GM12878 (cell line): ENCODE data around the gene APELA. TPM values are rescaled to one million over a fixed set of nuclear protein-coding genes. Genes with fewer than 3 reads are reported as not detected.

ENCODE experiments used
- ATAC-seq: fragments of 200-7000 bp; cut with Tn5 transposase; 3 replicates; pipeline ENCODE4 v1.9.1; 2020; ENCODE audit warnings: mild to moderate bottlenecking, moderate library complexity
- BruUV-seq: library from RNA; stranded (reverse); fragments of 400-500 nt; replicated peaks from 2 replicates; lab custom pipeline; 2021; lab: Mats Ljungman, UMichigan
- CTCF ChIA-PET: fragments of 300-600 bp; sonication (Branson Sonifier 250); formaldehyde crosslinking; extraction: SDS; loops from one replicate; lab custom pipeline; 2021; ENCODE audit warnings: inconsistent platforms; lab: Yijun Ruan, JAX
- POLR2A ChIA-PET: fragments of 350-600 bp; formaldehyde crosslinking; extraction: SDS; loops from one replicate; lab custom pipeline; 2021; ENCODE audit warnings: inconsistent platforms; lab: Charles Lee
- RAD21 ChIA-PET: fragments of 300-600 bp; sonication (Branson Sonifier 250); formaldehyde crosslinking; loops from one replicate; lab custom pipeline; 2023; ENCODE audit warnings: antibody characterized with exemption; ENCODE audit not compliant: unreplicated experiment; lab: Charles Lee
- SMC1A ChIA-PET: fragments of 300-600 bp; sonication (Branson Sonifier 250); formaldehyde crosslinking; loops from one replicate; lab custom pipeline; 2023; ENCODE audit not compliant: unreplicated experiment, uncharacterized antibody; lab: Charles Lee
- DNase-seq: peaks from one replicate; pipeline ENCODE4 v3.0.0-alpha.2; 2011; ENCODE audit warnings: low read depth, low spot score
- FAIRE-seq: peaks from 3 replicates; lab custom pipeline; 2011; peaks lifted over from hg19 to GRCh38; lab: Jason Lieb, UNC
- H2AFZ ChIP-seq: 2 replicates; pipeline ENCODE4 v1.6.0; 2011; ENCODE audit warnings: low read depth, low read length, control low read depth; ENCODE audit not compliant: control insufficient read depth
- H3K27ac ChIP-seq: 2 replicates; pipeline ENCODE4 v1.5.1; 2011; ENCODE audit warnings: control low read depth; ENCODE audit not compliant: control insufficient read depth, insufficient read depth
- H3K27me3 ChIP-seq, 2 experiments: replicated peaks in 1 of 2; 2 replicates each; pipeline versions ENCODE4 v1.6.0 to v1.6.1; 2011; ENCODE audit warnings: low read length in 1 of 2; ENCODE audit not compliant: control insufficient read depth in 2 of 2, insufficient read depth in 2 of 2
- H3K36me3 ChIP-seq, 2 experiments: 2 replicates each; pipeline ENCODE4 v1.5.1; 2011; ENCODE audit warnings: low read length in 1 of 2; ENCODE audit not compliant: control insufficient read depth in 2 of 2, insufficient read depth in 2 of 2
- H3K4me1 ChIP-seq: 2 replicates; pipeline ENCODE4 v1.6.1; 2011; ENCODE audit warnings: mild to moderate bottlenecking, low read length, moderate library complexity, mixed read lengths; ENCODE audit not compliant: control insufficient read depth, insufficient read depth
- H3K4me2 ChIP-seq: 2 replicates; pipeline ENCODE4 v1.6.0; 2011; ENCODE audit warnings: control low read depth; ENCODE audit not compliant: control insufficient read depth, insufficient read depth
- H3K4me3 ChIP-seq: fragments of 200-600 bp; sonication (generic); 2 replicates; pipeline ENCODE4 v1.5.1; 2016
- H3K79me2 ChIP-seq: 2 replicates; pipeline ENCODE4 v1.6.0; 2011; ENCODE audit warnings: low read length; ENCODE audit not compliant: control insufficient read depth, insufficient read depth
- H3K9ac ChIP-seq: 2 replicates; pipeline ENCODE4 v1.8.0; 2011; ENCODE audit warnings: low read length, control low read depth, mixed read lengths; ENCODE audit not compliant: control insufficient read depth, insufficient read depth
- H3K9me3 ChIP-seq: replicated peaks from 3 replicates; pipeline ENCODE4 v1.5.1; 2011; ENCODE audit warnings: mild to moderate bottlenecking, low read length; ENCODE audit not compliant: control insufficient read depth, insufficient read depth
- H4K20me1 ChIP-seq: 2 replicates; pipeline ENCODE4 v1.6.0; 2011; ENCODE audit not compliant: control insufficient read depth, insufficient read depth
- JUNB ChIP-seq: IDR thresholded peaks from 2 replicates; pipeline ENCODE4 v1.6.1; 2016; ENCODE audit warnings: antibody characterized with exemption, mild to moderate bottlenecking
- MYB ChIP-seq: fragments of 150-350 bp; IDR thresholded peaks from 2 replicates; pipeline ENCODE4 v1.6.1; 2014; ENCODE audit warnings: mild to moderate bottlenecking, low read depth, low read length, borderline replicate concordance
- NFYB ChIP-seq: IDR thresholded peaks from 2 replicates; pipeline ENCODE4 v1.6.1; 2011; ENCODE audit warnings: low read depth, mild to moderate bottlenecking, low read length, improper control_type of control experiment, moderate library complexity; ENCODE audit not compliant: insufficient read depth
- PML ChIP-seq: IDR thresholded peaks from 2 replicates; pipeline ENCODE4 v1.6.1; 2012; ENCODE audit warnings: low read length, inconsistent platforms
- RUNX3 ChIP-seq: IDR thresholded peaks from 2 replicates; pipeline ENCODE4 v1.6.1; 2012; ENCODE audit warnings: low read length, inconsistent platforms
- SMAD5 ChIP-seq: IDR thresholded peaks from 2 replicates; pipeline ENCODE4 v1.6.1; 2016; ENCODE audit warnings: antibody characterized with exemption, low read depth
- SP1 ChIP-seq: IDR thresholded peaks from one replicate; pipeline ENCODE4 v1.6.1; 2011; ENCODE audit warnings: low read depth, low read length
- TCF7 ChIP-seq: IDR thresholded peaks from 2 replicates; pipeline ENCODE4 v1.6.1; 2014; ENCODE audit warnings: antibody characterized with exemption, borderline replicate concordance
- WGBS: methylation state at CpG from one replicate; pipeline ENCODE4 v1.1.6; 2016; ENCODE audit warnings: low lambda C conversion rate; ENCODE audit not compliant: insufficient replicate concordance, insufficient coverage; ENCODE audit errors: missing lambda C conversion rate; 5-methylcytosine and 5-hydroxymethylcytosine counted together
- in situ Hi-C: fragments of 300-500 bp; cut with MboI; formaldehyde crosslinking; loops from 9 replicates; pipeline ENCODE4 v1.14.3; 2018; ENCODE audit warnings: mixed read lengths
- intact Hi-C: fragments of 100-400 bp; cut with micrococcal nuclease; formaldehyde crosslinking; loops from one replicate; pipeline ENCODE4 v1.14.2; 2022; ENCODE audit not compliant: unreplicated experiment
- polyA plus RNA-seq, 11 experiments: library from polyadenylated mRNA; depleted of rRNA in 4 of 11; unstranded in 6 of 11; stranded (reverse) in 5 of 11; fragments of >200 nt; fragmentation: Nextera tagmentation in 4 of 11; fragmentation: Illumina TruSeq in 1 of 11; extraction: Ambion mirVana in 4 of 11; extraction: Trizol in 1 of 11; gene quantifications; 1 replicate in 1 of 11; 2 replicates in 10 of 11; pipeline versions ENCODE4 v1.2.1 to v1.2.3, GENCODE V29; 2011 to 2016; ENCODE audit warnings: inconsistent platforms in 2 of 11, missing spikeins in 2 of 11, low read depth in 1 of 11
- total RNA-seq, 4 experiments: library from RNA; depleted of rRNA in 3 of 4; stranded (reverse); fragments of >200 nt in 3 of 4; fragmentation: Illumina TruSeq in 1 of 4; extraction: Trizol in 1 of 4; gene quantifications; 2 replicates each; pipeline versions ENCODE4 v1.2.1 to v1.2.3, GENCODE V29; 2013 to 2021
- TF ChIP-seq, protein P1 (sequence below): IDR thresholded peaks from 2 replicates; pipeline ENCODE4 v1.6.1; 2012; ENCODE audit warnings: low read depth, low read length, improper control_type of control experiment

Gene APELA
- total and polyA plus RNA-seq, 10 of the 15 experiments (the other 5 are each of a cell fraction or from before 2014, with no cell fraction given): 0.79 to 6.9 (median 1.2) TPM

DNA sequence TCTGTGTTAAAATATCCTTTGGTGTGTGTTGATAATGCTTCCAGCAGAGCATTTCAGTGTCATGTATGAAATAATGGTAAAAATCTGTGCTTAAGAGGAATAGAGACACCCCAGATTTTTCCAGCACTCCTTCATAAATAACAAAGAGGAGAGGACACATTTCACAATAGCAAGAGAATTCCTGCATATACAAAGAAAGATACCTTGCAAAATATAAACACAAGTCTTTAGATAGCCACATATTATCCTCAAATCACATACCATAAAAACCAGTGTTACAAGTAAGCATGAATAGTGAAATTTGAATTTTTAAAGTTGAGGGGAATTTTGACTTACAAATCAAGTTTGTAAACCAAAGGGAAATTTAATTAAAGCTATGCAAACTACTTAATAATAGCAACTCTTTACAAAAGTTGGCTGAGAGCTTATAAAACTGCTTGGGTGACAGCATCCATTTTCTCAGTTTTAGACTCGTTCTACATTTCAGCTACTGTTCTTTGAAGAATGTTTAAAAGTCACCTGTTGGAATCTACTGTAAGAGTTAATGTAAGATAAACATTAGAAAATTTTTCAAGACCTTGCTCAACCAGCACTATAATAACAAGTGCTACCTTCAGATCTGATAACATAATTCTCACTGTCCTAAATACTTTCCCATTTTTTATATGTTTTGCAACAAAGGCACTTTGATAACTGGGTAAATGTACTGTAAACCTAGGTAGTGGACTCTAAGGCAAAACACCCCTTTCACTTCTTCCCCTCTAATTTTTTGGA, 3.7 kb downstream of the APELA start:
- ChIA-PET RAD21 (interaction anchor here (0.5 to 2.0 kb wide), 5 partner anchors 8 to 122 kb away, joined by 3 to 7 read pairs (median 4); no protein-coding TSS in a partner anchor), POLR2A (no interaction called here), CTCF (interaction anchor here (1.0 to 1.9 kb wide), 4 partner anchors 54 to 112 kb away, joined by 3 to 8 read pairs (median 6); no protein-coding TSS in a partner anchor), SMC1A (interaction anchor here (0.6 to 2.0 kb wide), 6 partner anchors 10 to 195 kb away, joined by 3 to 6 read pairs (median 4); no protein-coding TSS in a partner anchor)
- TF ChIP-seq TCF7 (no peak), SMAD5 (no peak)
- in situ Hi-C loops (no loop called here), intact Hi-C loops (no loop called here)
- Histone ChIP-seq H3K27me3 (no peaks in the 10 kb centered on the region), H3K9me3 (no peaks in the 10 kb centered on the region; the same call in 2 of the 3 replicates), H3K4me3 (no peak overlapping the region), H3K9ac (no peak overlapping the region), H2AFZ (no peak overlapping the region), H3K27ac (no peak overlapping the region), H3K4me2 (no peak overlapping the region), H3K79me2 (no peaks in the 10 kb centered on the region), H4K20me1 (no peaks in the 10 kb centered on the region), H3K4me1 (no peaks in the 10 kb centered on the region), H3K36me3 (no peaks in the 10 kb centered on the region)
- DNase-seq (no peak), ATAC-seq (no peak), FAIRE-seq (no peak)
- BruUV-seq: no TSS peak
- 0% methylated on average over 1 of the region's 1 CpG for WGBS

- peak; percentile 35 for FAIRE-seq
- 53% methylated on average over 1 of the region's 1 CpG for WGBS
- no peak for TF ChIP-seq SP1
- TF ChIP-seq, protein P1, sequence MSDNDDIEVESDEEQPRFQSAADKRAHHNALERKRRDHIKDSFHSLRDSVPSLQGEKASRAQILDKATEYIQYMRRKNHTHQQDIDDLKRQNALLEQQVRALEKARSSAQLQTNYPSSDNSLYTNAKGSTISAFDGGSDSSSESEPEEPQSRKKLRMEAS: no peak
- no peak for TF ChIP-seq RUNX3
- TF ChIP-seq NFYB: no peak
- no peak for TF ChIP-seq MYB
- TF ChIP-seq JUNB: no peak
- TF ChIP-seq PML: no peak
- intact Hi-C loops (no loop called here), in situ Hi-C loops (no loop called here)
- H3K9ac ChIP-seq: no peak overlapping the region
- POLR2A ChIA-PET: no interaction called here
- peaks cover 19% of the 10 kb centered on the region for H3K4me1 ChIP-seq
- no peaks in the 10 kb centered on the region for H3K79me2 ChIP-seq
- SMC1A ChIA-PET: interaction anchor here (0.6 to 0.8 kb wide), 2 partner anchors 16 to 108 kb away, joined by 3 read pairs; no protein-coding TSS in a partner anchor
- no peak overlapping the region for H2AFZ ChIP-seq
- H3K36me3 ChIP-seq: no peaks in the 10 kb centered on the region
- H3K4me3 ChIP-seq: no peak overlapping the region
- no peak overlapping the region for H3K4me2 ChIP-seq
- H3K27me3 ChIP-seq: no peaks in the 10 kb centered on the region
- H3K9me3 ChIP-seq: no peaks in the 10 kb centered on the region
- no TSS peak for BruUV-seq
- no peaks in the 10 kb centered on the region for H4K20me1 ChIP-seq
- RAD21 ChIA-PET: interaction anchor here (0.6 kb wide), 1 partner anchor 8 kb away, joined by 3 read pairs; no protein-coding TSS in a partner anchor
- no peak overlapping the region for H3K27ac ChIP-seq
- CTCF ChIA-PET: interaction anchor here (0.9 to 1.1 kb wide), 2 partner anchors 50 to 60 kb away, joined by 3 to 5 read pairs; no protein-coding TSS in a partner anchor
- no peak for DNase-seq
- peak; percentile 31; the same call in 2 of the 3 replicates for ATAC-seq
Measured at GRCh38 chr4:164888096-164888715, 11.2 kb downstream of the APELA start.
